GM18507 (cell line): ENCODE results near the gene RGS7.
"Not testable (repeated sequence)": the region's sequence is repeated elsewhere in the genome, so short reads cannot be mapped to it uniquely, and the experiment has no call there.

Experiments
- DNase-seq: peaks from one replicate; pipeline ENCODE4 v3.0.0; 2011; ENCODE audit warnings: low read depth; ENCODE audit not compliant: insufficient read length; ENCODE audit errors: extremely low spot score
- FAIRE-seq: peaks from 2 replicates; lab custom pipeline; 2011; peaks lifted over from hg19 to GRCh38; lab: Jason Lieb, UNC

RGS7 gene

GRCh38 chr1:241336335-241336734 lies 20.7 kb downstream of the RGS7 start:
- no peak for DNase-seq
- FAIRE-seq: no peak

- FAIRE-seq (no peak), DNase-seq (no peak)
These were observed 24.0 kb downstream of the RGS7 start for GRCh38 chr1:241332987-241333386.

- FAIRE-seq (no peak), DNase-seq (no peak)
These were observed 25.0 kb downstream of the RGS7 start for GRCh38 chr1:241332037-241332409.

- FAIRE-seq (no peak), DNase-seq (no peak)
These were observed 25.5 kb downstream of the RGS7 start for GRCh38 chr1:241331328-241332036.

- no peak for DNase-seq
- no peak for FAIRE-seq
These were observed 26.2 kb downstream of the RGS7 start for GRCh38 chr1:241330619-241331327.

- DNase-seq: no peak
- no peak for FAIRE-seq
These were observed 31.5 kb downstream of the RGS7 start for GRCh38 chr1:241325456-241325855.

GRCh38 chr1:241323514-241324195 lies 33.4 kb downstream of the RGS7 start:
- DNase-seq: no peak

GRCh38 chr1:241317676-241318075 lies 39.3 kb downstream of the RGS7 start:
- DNase-seq: no peak
- no peak for FAIRE-seq

More at GRCh38 chr1:241323514-241324195, 33.4 kb downstream of the RGS7 start:
- FAIRE-seq: no peak

GRCh38 chr1:241316372-241316771 lies 40.6 kb downstream of the RGS7 start:
- DNase-seq (no peak), FAIRE-seq (no peak)

GRCh38 chr1:241311056-241311746 lies 45.8 kb downstream of the RGS7 start:
- DNase-seq (no peak), FAIRE-seq (no peak)

- no peak for FAIRE-seq
- no peak for DNase-seq
These were observed 46.6 kb downstream of the RGS7 start for GRCh38 chr1:241310451-241310850.

GRCh38 chr1:241309651-241310050 lies 47.4 kb downstream of the RGS7 start:
- no peak for FAIRE-seq
- DNase-seq: no peak

GRCh38 chr1:241308471-241308870 lies 48.5 kb downstream of the RGS7 start:
- DNase-seq (no peak), FAIRE-seq (no peak)

GRCh38 chr1:241308011-241308410 lies 49.0 kb downstream of the RGS7 start:
- no peak for DNase-seq
- FAIRE-seq: no peak

GRCh38 chr1:241306125-241306790 lies 50.7 kb downstream of the RGS7 start:
- DNase-seq: no peak
- FAIRE-seq: no peak

- DNase-seq, FAIRE-seq: not testable (repeated sequence)
These were observed 55.0 kb downstream of the RGS7 start for GRCh38 chr1:241302024-241302423.

GRCh38 chr1:241299347-241299746 lies 57.7 kb downstream of the RGS7 start:
- DNase-seq (no peak), FAIRE-seq (no peak)

- FAIRE-seq: no peak
- DNase-seq: no peak
These were observed 64.0 kb downstream of the RGS7 start for GRCh38 chr1:241292973-241293372.

- not testable (repeated sequence) for FAIRE-seq, DNase-seq
These were observed 65.5 kb downstream of the RGS7 start for GRCh38 chr1:241291548-241291947.
